SK-N-MC (cell line): ENCODE data around the gene CFAP69.

Experiments used
- FOXP2 ChIP-seq: optimal IDR thresholded peaks from 2 replicates; pipeline ENCODE3; 2011; ENCODE audit warnings: mild to moderate bottlenecking, moderate library complexity; ENCODE audit not compliant: insufficient read depth; ENCODE audit errors: extremely low read length, control extremely low read depth
- POLR2AphosphoS5 ChIP-seq: IDR thresholded peaks from 2 replicates; pipeline ENCODE4 v1.6.1; 2012; ENCODE audit warnings: mild to moderate bottlenecking, low read depth, low read length, borderline replicate concordance

DNA sequence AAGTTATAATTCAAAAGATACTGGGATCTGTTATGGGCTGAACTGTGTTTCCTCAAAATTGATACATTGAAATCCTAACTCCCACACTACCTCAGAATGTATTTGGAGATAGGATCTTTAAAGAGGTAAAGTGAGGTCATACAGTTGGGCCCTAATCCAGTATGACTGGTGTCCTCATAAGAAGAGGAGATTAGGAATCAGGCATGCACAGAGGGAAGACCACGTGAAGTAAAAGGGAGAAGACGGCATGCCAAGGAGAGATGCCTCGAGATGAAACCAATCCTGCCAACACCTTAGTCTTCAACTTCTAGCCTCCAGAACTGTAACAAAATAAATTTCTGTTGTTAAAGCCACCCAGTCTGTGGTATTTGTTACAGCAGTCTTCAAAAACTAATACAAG lies 5.9 kb upstream of the CFAP69 start:
- TF ChIP-seq POLR2AphosphoS5 (no peak), FOXP2 (no peak)
